Upper lobe of right lung (tissue), 1 donor: ENCODE data around the gene DNAJC3. TPM values are rescaled to one million over a fixed set of nuclear protein-coding genes. Genes with fewer than 3 reads are reported as not detected.

Experiments
- ATAC-seq: fragments of 200-7000 bp; cut with Tn5 transposase; one replicate; pipeline ENCODE4 v1.9.1; 2020; ENCODE audit warnings: mild to moderate bottlenecking, moderate library complexity
- DNase-seq: peaks from one replicate; pipeline ENCODE4 v3.0.0-alpha.2; 2020
- H3K27ac ChIP-seq: fragments of 200-600 bp; one replicate; pipeline ENCODE4 v1.8.0; 2022
- H3K27me3 ChIP-seq: fragments of 200-600 bp; one replicate; pipeline ENCODE4 v1.8.0; 2022; ENCODE audit warnings: mild to moderate bottlenecking
- H3K36me3 ChIP-seq: fragments of 200-600 bp; one replicate; pipeline ENCODE4 v1.8.0; 2022
- H3K4me1 ChIP-seq: fragments of 200-600 bp; one replicate; pipeline ENCODE4 v1.8.0; 2022
- H3K4me3 ChIP-seq: fragments of 200-600 bp; one replicate; pipeline ENCODE4 v1.8.0; 2022; ENCODE audit warnings: mild to moderate bottlenecking
- H3K9me3 ChIP-seq: fragments of 200-600 bp; one replicate; pipeline ENCODE4 v1.8.0; 2022
- CTCF ChIP-seq: fragments of 200-600 bp; IDR thresholded peaks from one replicate; pipeline ENCODE4 v1.8.0; 2022; ENCODE audit warnings: antibody characterized with exemption
- intact Hi-C: fragments of 100-400 bp; cut with DNase I; formaldehyde crosslinking; loops from one replicate; pipeline ENCODE4 v1.11.0; 2022
- total RNA-seq: library from RNA; stranded (reverse); fragmentation: NEBNext Ultra II Directional; extraction: Animal tissue kit (Norgen Biotek cat#: 25700); gene quantifications from one replicate; pipeline ENCODE4 v1.2.1, GENCODE V29; 2021
- donor health status: DM: no; HTN: yes; CAD: no; lungs with severe emphysema.

DNAJC3 gene
- total RNA-seq, 1 donor from 2014 or later: 67.9 TPM

- Histone ChIP-seq H3K4me1 (no peaks in the 10 kb centered on the region), H3K36me3 (peaks cover 53% of the 10 kb centered on the region), H3K27me3 (no peaks in the 10 kb centered on the region), H3K9me3 (no peaks in the 10 kb centered on the region), H3K27ac (no peak overlapping the region), H3K4me3 (no peak overlapping the region)
- intact Hi-C loops: no loop called here
- no peak for DNase-seq
- no peak for ATAC-seq
- no peak for TF ChIP-seq CTCF
Measured at GRCh38 chr13:95793781-95794180, 116.8 kb downstream of the DNAJC3 start.

GRCh38 chr13:95797016-95797415, 120.1 kb downstream of the DNAJC3 start:
- no peak overlapping the region for H3K4me3 ChIP-seq
- no peak for DNase-seq
- peaks cover 26% of the 10 kb centered on the region for H3K36me3 ChIP-seq
- H3K9me3 ChIP-seq: no peaks in the 10 kb centered on the region
- TF ChIP-seq CTCF: no peak
- no peak overlapping the region for H3K27ac ChIP-seq
- H3K4me1 ChIP-seq: no peaks in the 10 kb centered on the region
- intact Hi-C loops: no loop called here
- no peaks in the 10 kb centered on the region for H3K27me3 ChIP-seq
- ATAC-seq: no peak

GRCh38 chr13:95800436-95800835, 123.5 kb downstream of the DNAJC3 start:
- no peaks in the 10 kb centered on the region for H3K4me1 ChIP-seq
- TF ChIP-seq CTCF: no peak
- no peaks in the 10 kb centered on the region for H3K27me3 ChIP-seq
- DNase-seq: no peak
- H3K9me3 ChIP-seq: no peaks in the 10 kb centered on the region
- no peaks in the 10 kb centered on the region for H3K36me3 ChIP-seq
- no peak overlapping the region for H3K4me3 ChIP-seq
- H3K27ac ChIP-seq: no peak overlapping the region
- intact Hi-C loops: no loop called here
- no peak for ATAC-seq

- DNase-seq (no peak), ATAC-seq (no peak)
- intact Hi-C loops: no loop called here
- no peak for TF ChIP-seq CTCF
- no peak overlapping the region for H3K4me3 ChIP-seq
- peaks cover 8% of the 10 kb centered on the region for H3K9me3 ChIP-seq
- no peaks in the 10 kb centered on the region for H3K36me3 ChIP-seq
- H3K4me1 ChIP-seq: no peaks in the 10 kb centered on the region
- H3K27ac ChIP-seq: no peak overlapping the region
- H3K27me3 ChIP-seq: no peaks in the 10 kb centered on the region
Measured at GRCh38 chr13:95801825-95802224, 124.9 kb downstream of the DNAJC3 start.

GRCh38 chr13:95805921-95806320, 129.0 kb downstream of the DNAJC3 start:
- no peak for ATAC-seq
- Histone ChIP-seq H3K27ac (no peak overlapping the region), H3K4me3 (no peak overlapping the region), H3K4me1 (no peaks in the 10 kb centered on the region), H3K9me3 (peaks cover 10% of the 10 kb centered on the region), H3K27me3 (no peaks in the 10 kb centered on the region), H3K36me3 (no peaks in the 10 kb centered on the region)
- intact Hi-C loops: no loop called here
- no peak for TF ChIP-seq CTCF
- no peak for DNase-seq

- ATAC-seq (no peak), DNase-seq (no peak)
- H3K9me3 ChIP-seq: peaks cover 10% of the 10 kb centered on the region
- no peaks in the 10 kb centered on the region for H3K27me3 ChIP-seq
- no peak overlapping the region for H3K27ac ChIP-seq
- H3K36me3 ChIP-seq: no peaks in the 10 kb centered on the region
- intact Hi-C loops: no loop called here
- H3K4me1 ChIP-seq: no peaks in the 10 kb centered on the region
- TF ChIP-seq CTCF: no peak
- no peak overlapping the region for H3K4me3 ChIP-seq
Measured at GRCh38 chr13:95809429-95809828, 132.5 kb downstream of the DNAJC3 start.
